ENCODE results near the gene RNF222.
A peak's percentile ranks its signal among the peaks of the same experiment; 100 is the strongest.

GRCh38 chr17:8376271-8377067 lies 21.2 kb downstream of the RNF222 start, which contains the start of gene KRABD2:
- TF ChIP-seq CTCF (IDR thresholded peaks at IDR 0.05) (peak in 5 of 6 experiments; percentile 18 to 56 (median 33)), POLR2A (IDR thresholded peaks at IDR 0.05) (peak in 1 of 2 donors; percentile 77)
